ENCODE measurements around the gene LRMDA. TPM values are rescaled to one million over a fixed set of nuclear protein-coding genes. Genes with fewer than 3 reads are reported as not detected.

LRMDA gene
- total RNA-seq, 1 donor from 2014 or later = 29.9 TPM

DNA sequence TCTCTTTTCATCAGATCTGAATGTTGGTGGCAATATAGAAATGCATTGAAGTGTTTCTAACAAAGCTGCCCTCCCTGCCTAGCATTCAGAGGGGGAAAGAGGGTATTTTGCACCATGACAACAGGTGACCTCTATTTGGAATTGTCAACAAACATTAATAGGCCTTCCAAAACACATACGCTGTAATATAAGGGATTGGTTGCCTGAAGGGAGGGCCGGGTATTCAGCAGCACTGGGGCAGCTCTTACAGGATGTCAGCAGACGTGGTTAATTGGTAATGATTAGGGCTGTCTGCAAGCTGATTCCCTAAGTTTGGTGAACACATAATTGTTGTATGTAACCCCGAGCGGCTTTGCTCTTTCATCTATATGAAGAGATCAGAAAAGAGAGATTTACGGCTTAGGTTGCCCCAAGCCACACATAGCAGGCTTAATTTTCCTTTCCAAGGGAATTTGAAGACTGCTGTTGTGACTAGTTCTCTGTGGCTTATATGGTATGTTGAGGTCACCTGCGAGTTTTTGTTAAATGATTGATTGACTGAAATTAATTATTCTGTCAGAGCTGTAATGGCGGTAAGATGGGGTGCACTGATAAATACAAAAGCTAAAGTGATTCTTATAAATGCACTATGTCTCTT is 759.3 kb downstream of the LRMDA start:
- no peaks in the 10 kb centered on the region for H3K27me3 ChIP-seq (ENCODE audit: low read depth)
- DNase-seq (no peak), ATAC-seq (no peak)
- H3K4me3 ChIP-seq = no peak overlapping the region
- no peak overlapping the region for H3K27ac ChIP-seq
- no peaks in the 10 kb centered on the region for H3K9me3 ChIP-seq
- intact Hi-C loops (cut with DNase I) = no loop called here
- no peaks in the 10 kb centered on the region for H3K36me3 ChIP-seq
- TF ChIP-seq, protein P1, sequence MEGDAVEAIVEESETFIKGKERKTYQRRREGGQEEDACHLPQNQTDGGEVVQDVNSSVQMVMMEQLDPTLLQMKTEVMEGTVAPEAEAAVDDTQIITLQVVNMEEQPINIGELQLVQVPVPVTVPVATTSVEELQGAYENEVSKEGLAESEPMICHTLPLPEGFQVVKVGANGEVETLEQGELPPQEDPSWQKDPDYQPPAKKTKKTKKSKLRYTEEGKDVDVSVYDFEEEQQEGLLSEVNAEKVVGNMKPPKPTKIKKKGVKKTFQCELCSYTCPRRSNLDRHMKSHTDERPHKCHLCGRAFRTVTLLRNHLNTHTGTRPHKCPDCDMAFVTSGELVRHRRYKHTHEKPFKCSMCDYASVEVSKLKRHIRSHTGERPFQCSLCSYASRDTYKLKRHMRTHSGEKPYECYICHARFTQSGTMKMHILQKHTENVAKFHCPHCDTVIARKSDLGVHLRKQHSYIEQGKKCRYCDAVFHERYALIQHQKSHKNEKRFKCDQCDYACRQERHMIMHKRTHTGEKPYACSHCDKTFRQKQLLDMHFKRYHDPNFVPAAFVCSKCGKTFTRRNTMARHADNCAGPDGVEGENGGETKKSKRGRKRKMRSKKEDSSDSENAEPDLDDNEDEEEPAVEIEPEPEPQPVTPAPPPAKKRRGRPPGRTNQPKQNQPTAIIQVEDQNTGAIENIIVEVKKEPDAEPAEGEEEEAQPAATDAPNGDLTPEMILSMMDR (IDR thresholded peaks at IDR 0.05) = no peak
- peaks cover 6% of the 10 kb centered on the region for H3K4me1 ChIP-seq

DNA sequence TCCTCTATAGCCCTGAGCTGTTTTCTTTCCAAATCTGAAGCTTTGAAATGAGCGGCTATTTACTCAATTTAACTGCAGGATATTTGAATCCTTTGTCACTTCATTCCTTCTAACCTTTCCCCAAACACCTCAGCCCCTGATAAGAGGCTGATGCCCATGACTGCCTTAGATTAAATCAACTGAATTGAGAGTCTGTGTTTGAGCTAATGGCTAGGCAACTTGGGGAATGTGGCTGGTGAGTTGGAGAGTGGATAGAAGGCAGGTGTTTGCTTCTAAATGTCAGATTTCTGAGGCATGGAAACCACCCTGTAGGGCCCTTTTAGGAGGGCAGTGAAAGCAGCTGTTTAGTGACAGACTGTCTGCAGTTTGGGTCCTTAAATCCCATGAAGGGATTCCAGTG is 759.9 kb downstream of the LRMDA start:
- intact Hi-C loops (cut with DNase I) = no loop called here
- Histone ChIP-seq H3K4me3 (no peak overlapping the region), H3K9me3 (no peaks in the 10 kb centered on the region), H3K36me3 (no peaks in the 10 kb centered on the region), H3K27ac (no peak overlapping the region), H3K4me1 (peaks cover 12% of the 10 kb centered on the region), H3K27me3 (ENCODE audit: low read depth) (no peaks in the 10 kb centered on the region)
- ATAC-seq (no peak), DNase-seq (no peak)
- TF ChIP-seq, protein P1 (IDR thresholded peaks at IDR 0.05) = no peak

DNA sequence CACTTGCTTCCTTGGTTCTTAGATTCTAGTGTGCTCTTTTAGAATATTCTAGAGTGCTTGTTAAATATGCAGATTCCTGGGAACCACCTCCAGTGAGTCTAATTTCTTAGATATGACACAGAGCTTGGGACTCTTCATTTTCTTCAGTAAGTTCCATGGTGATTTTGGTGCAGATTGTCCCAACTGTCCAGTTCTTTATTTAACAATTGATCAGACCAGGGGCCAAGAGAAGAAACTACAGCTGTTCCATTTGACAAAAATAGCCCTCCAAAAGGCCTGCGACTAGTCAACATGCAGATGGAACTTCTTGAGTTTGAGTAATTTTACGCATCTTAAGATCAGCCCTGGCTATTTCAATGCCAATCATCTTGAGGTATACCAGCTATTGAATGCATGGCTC is 760.7 kb downstream of the LRMDA start:
- no peaks in the 10 kb centered on the region for H3K9me3 ChIP-seq
- ATAC-seq = no peak
- peaks cover 14% of the 10 kb centered on the region for H3K4me1 ChIP-seq

DNA sequence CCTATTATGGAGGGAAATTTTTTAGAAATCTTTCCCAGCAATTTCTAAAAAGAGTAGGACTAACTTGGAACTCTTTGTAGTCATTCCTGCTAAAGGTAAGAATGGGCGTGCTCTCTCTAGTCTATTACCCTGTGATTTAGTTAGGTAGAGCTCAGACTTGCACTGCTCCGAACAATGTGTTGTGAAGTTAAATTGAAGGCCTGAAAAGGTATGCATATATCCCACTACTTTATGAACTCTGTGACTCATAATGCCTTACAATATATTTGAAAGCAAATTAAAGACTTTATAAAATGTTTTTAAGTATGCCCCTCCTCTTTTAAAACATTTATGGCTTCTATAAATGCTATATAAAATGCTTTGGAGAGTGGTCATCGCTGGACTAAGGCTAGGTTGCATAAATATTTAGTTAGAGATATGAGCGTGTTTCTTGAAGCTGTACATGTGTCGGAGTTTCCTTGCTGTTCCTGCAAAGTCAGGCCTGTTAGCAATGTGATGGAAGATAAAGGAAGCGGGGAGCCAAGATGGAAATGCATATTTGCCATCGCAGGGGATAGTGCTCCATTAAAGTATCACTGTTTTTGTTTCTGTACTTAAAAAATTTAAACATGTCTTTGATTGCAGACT is 761.4 kb downstream of the LRMDA start:
- intact Hi-C loops (cut with DNase I) = no loop called here
- TF ChIP-seq, protein P1 (IDR thresholded peaks at IDR 0.05) = no peak
- no peak overlapping the region for H3K27ac ChIP-seq
- H3K4me1 ChIP-seq = peaks cover 14% of the 10 kb centered on the region
- H3K9me3 ChIP-seq = no peaks in the 10 kb centered on the region
- ATAC-seq = no peak
- H3K4me3 ChIP-seq = no peak overlapping the region
- no peak for DNase-seq
- H3K27me3 ChIP-seq (ENCODE audit: low read depth) = no peaks in the 10 kb centered on the region
- H3K36me3 ChIP-seq = no peaks in the 10 kb centered on the region

More for the DNA sequence above, 760.7 kb downstream of the LRMDA start:
- no peak for DNase-seq
- TF ChIP-seq, protein P1 (IDR thresholded peaks at IDR 0.05) = no peak
- no peak overlapping the region for H3K4me3 ChIP-seq
- H3K36me3 ChIP-seq = no peaks in the 10 kb centered on the region
- H3K27ac ChIP-seq = no peak overlapping the region
- H3K27me3 ChIP-seq (ENCODE audit: low read depth) = no peaks in the 10 kb centered on the region
- intact Hi-C loops (cut with DNase I) = no loop called here

DNA sequence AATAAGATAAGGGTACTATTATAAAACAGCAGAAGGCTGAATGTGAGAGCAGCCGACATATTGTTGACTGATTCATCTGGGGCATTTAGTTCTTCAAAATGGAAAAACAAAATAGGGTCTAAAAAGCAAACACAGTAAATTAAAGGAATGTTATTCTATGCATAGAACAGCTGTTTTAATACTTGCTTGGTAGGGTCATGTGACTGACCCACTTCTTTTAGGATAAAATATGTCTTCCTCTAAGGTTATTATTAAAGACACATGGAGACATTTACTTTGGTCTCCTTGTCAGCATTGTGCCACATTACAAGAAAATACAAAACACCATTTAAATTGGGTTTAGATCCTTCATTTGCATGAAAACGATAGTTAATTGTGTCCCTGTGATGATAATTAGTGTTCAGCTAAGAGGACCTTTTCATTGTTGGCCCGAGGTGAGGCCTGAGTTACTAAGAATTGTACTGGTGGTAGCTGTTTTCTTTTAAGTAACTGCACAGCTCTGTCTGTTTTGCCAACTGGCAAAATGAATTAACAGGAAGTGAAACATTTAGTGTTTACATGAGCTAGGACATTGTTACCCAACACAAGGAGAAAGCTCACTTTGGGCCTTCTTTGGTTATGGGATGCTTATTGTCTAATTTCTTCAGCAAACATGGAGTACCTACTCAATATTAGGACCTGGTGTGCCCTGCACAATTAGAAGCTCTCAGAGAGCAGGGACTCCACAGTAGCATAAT is 764.4 kb downstream of the LRMDA start:
- Histone ChIP-seq H3K4me3 (no peak overlapping the region), H3K36me3 (no peaks in the 10 kb centered on the region), H3K27me3 (ENCODE audit: low read depth) (no peaks in the 10 kb centered on the region), H3K4me1 (peaks cover 14% of the 10 kb centered on the region), H3K9me3 (no peaks in the 10 kb centered on the region), H3K27ac (no peak overlapping the region)
- TF ChIP-seq, protein P1 (IDR thresholded peaks at IDR 0.05) = no peak
- ATAC-seq (peak; percentile 37 to 39), DNase-seq (no peak)
- intact Hi-C loops (cut with DNase I) = no loop called here
